Osteoblast (primary cell): Measurements from ENCODE around the gene DCXR. TPM values are rescaled to one million over a fixed set of nuclear protein-coding genes. Genes with fewer than 3 reads are reported as not detected.

Experiments used
- DNase-seq: peaks from one replicate; pipeline ENCODE4 v3.0.0; 2011; ENCODE audit warnings: low spot score, mixed read lengths; ENCODE audit not compliant: insufficient read length; ENCODE audit errors: missing footprints
- H2AFZ ChIP-seq: 2 replicates; pipeline ENCODE4 v1.6.0; 2011; ENCODE audit warnings: mild to moderate bottlenecking, low read length
- H3K27ac ChIP-seq: 2 replicates; pipeline ENCODE4 v1.5.1; 2011; ENCODE audit warnings: mild to moderate bottlenecking, low read depth, low read length, moderate library complexity
- H3K27me3 ChIP-seq: 2 replicates; pipeline ENCODE4 v1.6.0; 2012; ENCODE audit warnings: mild to moderate bottlenecking, control low read depth, inconsistent platforms, low read length, moderate library complexity; ENCODE audit not compliant: insufficient read depth
- H3K36me3 ChIP-seq: 2 replicates; pipeline ENCODE4 v1.5.1; 2011; ENCODE audit warnings: mild to moderate bottlenecking, low read length, control low read depth, moderate library complexity; ENCODE audit not compliant: insufficient read depth
- H3K4me1 ChIP-seq: 2 replicates; pipeline ENCODE4 v1.5.1; 2011; ENCODE audit warnings: mild to moderate bottlenecking, low read length, control low read depth, moderate library complexity; ENCODE audit not compliant: insufficient read depth
- H3K4me2 ChIP-seq: 2 replicates; pipeline ENCODE4 v1.6.0; 2011; ENCODE audit warnings: mild to moderate bottlenecking, low read length; ENCODE audit not compliant: insufficient read depth
- H3K4me3 ChIP-seq: fragments of 200-600 bp; sonication (generic); 3 replicates; pipeline ENCODE4 v1.5.1; 2012; ENCODE audit warnings: mild to moderate bottlenecking, low read length, inconsistent platforms; ENCODE audit not compliant: insufficient read depth
- H3K79me2 ChIP-seq: 2 replicates; pipeline ENCODE4 v1.6.0; 2012; ENCODE audit warnings: mild to moderate bottlenecking, low read length, control low read depth, inconsistent platforms; ENCODE audit not compliant: insufficient read depth
- H3K9me3 ChIP-seq: 2 replicates; pipeline ENCODE4 v1.5.1; 2011; ENCODE audit warnings: low read depth, low read length, control low read depth
- H4K20me1 ChIP-seq: 2 replicates; pipeline ENCODE4 v1.6.0; 2012; ENCODE audit warnings: mild to moderate bottlenecking, low read length, control low read depth; ENCODE audit not compliant: insufficient read depth
- total RNA-seq: library from RNA; depleted of rRNA; stranded (reverse); fragments of >200 nt; gene quantifications from 2 replicates; pipeline ENCODE4 v1.2.3, GENCODE V29; 2012
- TF ChIP-seq, protein P1 (sequence below): IDR thresholded peaks from 2 replicates; pipeline ENCODE4 v1.5.1; 2011; ENCODE audit warnings: mild to moderate bottlenecking, low read depth, low read length, moderate library complexity; ENCODE audit errors: extremely low read depth

The DCXR gene
- total RNA-seq, 1 donor, result 31.8 TPM

DNA sequence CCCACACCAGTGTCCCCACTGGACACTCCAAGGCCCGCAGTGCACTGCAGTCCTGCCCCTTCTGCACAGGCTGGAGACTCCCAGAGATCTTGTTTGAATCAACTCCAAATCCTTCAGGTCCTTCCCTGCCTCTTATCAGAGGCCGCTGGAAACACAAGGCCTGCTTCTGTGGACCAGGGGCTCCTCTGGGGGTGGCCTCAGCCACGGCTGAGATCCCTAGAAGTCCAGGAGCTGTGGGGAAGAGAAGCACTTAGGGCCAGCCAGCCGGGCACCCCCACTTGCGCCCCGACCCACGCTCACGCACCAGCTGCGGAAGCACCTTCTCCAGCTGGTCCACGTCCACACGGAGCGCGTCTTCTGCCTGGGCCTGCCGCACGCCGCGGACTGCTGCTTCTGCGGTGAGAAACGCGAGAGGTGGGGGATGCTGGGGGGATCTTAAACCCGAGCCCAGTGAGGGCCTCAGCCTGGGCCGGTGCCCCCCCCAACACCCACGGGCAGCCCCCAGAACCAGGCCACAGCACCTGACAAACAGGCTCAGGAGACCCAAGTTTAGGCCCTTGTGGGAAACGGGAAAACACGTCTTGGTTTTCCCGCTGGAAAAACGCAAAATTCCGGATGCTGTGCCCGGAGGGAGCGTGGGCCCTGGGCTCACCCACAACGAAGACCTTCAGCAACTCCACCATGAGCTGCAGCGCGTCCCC lies 18.4 kb downstream of the DCXR start:
- H3K79me2 ChIP-seq, result peaks cover 8% of the 10 kb centered on the region
- H4K20me1 ChIP-seq, result peaks cover 28% of the 10 kb centered on the region
- TF ChIP-seq, protein P1, sequence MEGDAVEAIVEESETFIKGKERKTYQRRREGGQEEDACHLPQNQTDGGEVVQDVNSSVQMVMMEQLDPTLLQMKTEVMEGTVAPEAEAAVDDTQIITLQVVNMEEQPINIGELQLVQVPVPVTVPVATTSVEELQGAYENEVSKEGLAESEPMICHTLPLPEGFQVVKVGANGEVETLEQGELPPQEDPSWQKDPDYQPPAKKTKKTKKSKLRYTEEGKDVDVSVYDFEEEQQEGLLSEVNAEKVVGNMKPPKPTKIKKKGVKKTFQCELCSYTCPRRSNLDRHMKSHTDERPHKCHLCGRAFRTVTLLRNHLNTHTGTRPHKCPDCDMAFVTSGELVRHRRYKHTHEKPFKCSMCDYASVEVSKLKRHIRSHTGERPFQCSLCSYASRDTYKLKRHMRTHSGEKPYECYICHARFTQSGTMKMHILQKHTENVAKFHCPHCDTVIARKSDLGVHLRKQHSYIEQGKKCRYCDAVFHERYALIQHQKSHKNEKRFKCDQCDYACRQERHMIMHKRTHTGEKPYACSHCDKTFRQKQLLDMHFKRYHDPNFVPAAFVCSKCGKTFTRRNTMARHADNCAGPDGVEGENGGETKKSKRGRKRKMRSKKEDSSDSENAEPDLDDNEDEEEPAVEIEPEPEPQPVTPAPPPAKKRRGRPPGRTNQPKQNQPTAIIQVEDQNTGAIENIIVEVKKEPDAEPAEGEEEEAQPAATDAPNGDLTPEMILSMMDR, result no peak
- no peak overlapping the region for H3K4me3 ChIP-seq
- no peaks in the 10 kb centered on the region for H3K27me3 ChIP-seq
- peaks cover 19% of the 10 kb centered on the region for H3K4me1 ChIP-seq
- no peak overlapping the region for H2AFZ ChIP-seq
- no peak overlapping the region for H3K27ac ChIP-seq
- no peaks in the 10 kb centered on the region for H3K9me3 ChIP-seq
- DNase-seq, result peak; percentile 83
- no peaks in the 10 kb centered on the region for H3K36me3 ChIP-seq
- H3K4me2 ChIP-seq, result no peak overlapping the region

DNA sequence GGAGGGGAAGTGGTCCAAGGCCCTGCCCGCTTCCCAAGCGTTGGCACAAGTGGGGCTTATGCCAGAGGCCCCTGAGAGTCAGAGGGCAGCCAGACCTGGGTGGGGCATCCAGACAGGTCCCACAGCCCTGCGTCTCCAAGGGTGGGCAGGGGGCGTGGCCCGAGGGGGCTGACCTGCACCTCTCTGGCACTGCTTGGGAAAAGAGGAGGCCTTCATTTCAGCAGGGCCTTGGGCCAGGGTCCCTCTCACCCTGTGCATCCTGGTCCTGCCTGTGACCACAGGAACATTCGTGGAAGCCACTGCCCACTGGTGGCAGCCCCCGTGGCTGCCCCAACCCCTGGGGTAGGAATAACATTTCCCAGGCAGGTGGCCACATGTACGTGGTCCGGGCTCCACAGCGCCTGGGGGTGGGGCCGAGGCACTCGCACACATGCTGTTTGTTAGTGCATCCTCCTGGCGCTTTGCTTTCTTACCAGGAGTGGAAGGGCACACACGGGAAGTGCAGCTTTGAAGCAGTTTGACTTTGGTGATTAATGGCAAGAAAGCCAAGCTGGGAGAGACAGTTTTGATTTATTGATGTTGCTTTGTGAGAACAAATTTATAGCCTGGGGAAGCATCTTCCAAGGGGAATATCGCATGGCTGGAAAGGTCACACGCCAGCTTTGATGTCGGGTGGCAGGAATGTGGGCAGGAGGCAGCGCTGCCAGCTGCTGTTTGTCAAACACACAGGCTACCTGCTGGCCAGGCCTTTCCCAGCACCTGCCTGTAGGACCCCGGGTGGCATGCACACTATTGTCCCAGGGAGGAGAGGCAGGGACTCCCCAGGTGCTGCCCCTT lies 19.1 kb downstream of the DCXR start:
- no peak overlapping the region for H2AFZ ChIP-seq
- H3K27ac ChIP-seq, result no peak overlapping the region
- H4K20me1 ChIP-seq, result peaks cover 28% of the 10 kb centered on the region
- no peak overlapping the region for H3K4me3 ChIP-seq
- H3K4me1 ChIP-seq, result peaks cover 14% of the 10 kb centered on the region
- H3K79me2 ChIP-seq, result peaks cover 8% of the 10 kb centered on the region
- H3K27me3 ChIP-seq, result no peaks in the 10 kb centered on the region
- TF ChIP-seq, protein P1, result no peak
- H3K9me3 ChIP-seq, result no peaks in the 10 kb centered on the region
- no peak overlapping the region for H3K4me2 ChIP-seq
- peak; percentile 76 for DNase-seq
- H3K36me3 ChIP-seq, result no peaks in the 10 kb centered on the region

DNA sequence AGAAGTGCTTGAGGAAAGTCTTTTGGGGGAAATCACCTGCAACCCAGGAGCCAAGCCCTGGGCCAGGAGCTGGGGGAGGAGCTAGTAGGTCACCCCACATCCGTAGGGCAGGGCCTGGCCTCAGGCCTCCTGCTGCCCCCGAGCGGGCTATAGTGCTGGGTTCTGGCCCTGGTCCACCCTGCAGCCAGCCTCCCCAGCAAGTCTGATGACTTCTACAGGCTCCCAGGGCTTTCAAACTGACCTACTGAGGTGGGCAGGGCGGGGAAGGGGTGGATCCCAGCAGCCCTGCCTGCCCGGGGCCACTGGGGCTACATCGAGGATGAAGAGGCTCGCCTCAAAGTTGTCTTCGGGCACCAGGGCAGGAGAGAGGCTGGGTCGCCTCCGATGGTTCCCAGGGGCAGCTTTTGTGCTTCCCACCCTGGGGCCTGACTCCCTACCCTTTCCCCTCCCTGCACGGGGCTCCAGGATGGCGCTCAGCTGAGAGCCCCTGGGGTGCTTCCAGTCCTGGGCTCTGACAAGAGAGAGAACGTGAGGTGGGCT lies 19.8 kb downstream of the DCXR start:
- Histone ChIP-seq H3K27ac (no peak overlapping the region), H3K4me1 (peaks cover 14% of the 10 kb centered on the region), H3K27me3 (no peaks in the 10 kb centered on the region), H3K4me2 (no peak overlapping the region), H2AFZ (no peak overlapping the region), H4K20me1 (peaks cover 28% of the 10 kb centered on the region), H3K36me3 (no peaks in the 10 kb centered on the region), H3K4me3 (no peak overlapping the region), H3K79me2 (peaks cover 8% of the 10 kb centered on the region), H3K9me3 (no peaks in the 10 kb centered on the region)
- DNase-seq, result peak; percentile 88
- TF ChIP-seq, protein P1, result no peak
